Gastroesophageal sphincter (tissue), 4 donors: ENCODE data around the gene XPNPEP2. TPM values are rescaled to one million over a fixed set of nuclear protein-coding genes. Genes with fewer than 3 reads are reported as not detected.
A peak's percentile ranks its signal among the peaks of the same experiment; 100 is the strongest.
"Not testable (repeated sequence)": the region's sequence is repeated elsewhere in the genome, so short reads cannot be mapped to it uniquely, and the experiment has no call there.

Experiments
- ATAC-seq: fragments of 150-250 bp; one replicate; pipeline ENCODE4 v1.9.1; 2016; ENCODE audit warnings: mild to moderate bottlenecking, moderate library complexity
- H3K27ac ChIP-seq, 4 donors: fragments of 200-600 bp; sonication (generic) in 3 of 4; 1 replicate in 3 of 4; 2 replicates in 1 of 4; pipeline ENCODE4 v1.5.1; 2016 to 2019
- H3K27me3 ChIP-seq: fragments of 200-600 bp; sonication (generic); one replicate; pipeline ENCODE4 v1.5.1; 2019
- H3K36me3 ChIP-seq, 2 donors: fragments of 200-600 bp; sonication (generic); one replicate each; pipeline ENCODE4 v1.5.1; 2019; ENCODE audit warnings: control low read depth in 1 of 2
- H3K4me1 ChIP-seq, 3 donors: fragments of 200-600 bp; sonication (generic); 1 replicate in 2 of 3; 2 replicates in 1 of 3; pipeline ENCODE4 v1.5.1; 2016 to 2019; ENCODE audit warnings: control low read depth in 2 of 3
- H3K4me3 ChIP-seq, 2 donors: fragments of 200-600 bp; sonication (generic); one replicate each; pipeline ENCODE4 v1.5.1; 2019; ENCODE audit warnings: mild to moderate bottlenecking in 1 of 2, moderate library complexity in 1 of 2
- H3K9me3 ChIP-seq, 3 donors: fragments of 200-600 bp; sonication (generic); one replicate each; pipeline ENCODE4 v1.5.1; 2017 to 2019; ENCODE audit warnings: control low read depth in 2 of 3
- CTCF ChIP-seq, 4 experiments: fragments of 200-600 bp in 2 of 4; fragments of 450-650 bp in 2 of 4; sonication (generic) in 1 of 4; IDR thresholded peaks; one replicate each; pipeline ENCODE4 v1.5.1; 2017 to 2019; ENCODE audit warnings: antibody characterized with exemption in 4 of 4, mild to moderate bottlenecking in 2 of 4, moderate library complexity in 2 of 4
- EP300 ChIP-seq: sonication (generic); formaldehyde crosslinking; IDR thresholded peaks from one replicate; pipeline ENCODE4 v1.6.1; 2017; ENCODE audit warnings: antibody characterized with exemption, mild to moderate bottlenecking
- POLR2A ChIP-seq, 2 donors: fragments of 450-650 bp; IDR thresholded peaks; one replicate each; pipeline ENCODE4 v1.6.1; 2017; ENCODE audit warnings: antibody characterized with exemption in 2 of 2, mild to moderate bottlenecking in 2 of 2, moderate library complexity in 1 of 2
- POLR2AphosphoS5 ChIP-seq: sonication (generic); formaldehyde crosslinking; IDR thresholded peaks from one replicate; pipeline ENCODE4 v1.6.1; 2017; ENCODE audit warnings: antibody characterized with exemption
- WGBS, 2 donors: methylation state at CpG; one replicate each; pipeline ENCODE4 v1.1.5; 2018; ENCODE audit warnings: low coverage in 1 of 2; 5-methylcytosine and 5-hydroxymethylcytosine counted together
- total RNA-seq, 4 donors: library from RNA; depleted of rRNA; stranded (reverse); fragments of >200 nt; gene quantifications; one replicate each; pipeline ENCODE4 v1.1.0, GENCODE V29; 2016

The XPNPEP2 gene
- total RNA-seq, 4 donors from 2014 or later = 0.93 to 11.2 (median 6.5) TPM

GRCh38 chrX:129739578-129739977 is 799 bp downstream of the XPNPEP2 start:
- no peak for TF ChIP-seq CTCF (IDR thresholded peaks at IDR 0.05)
- no peak for TF ChIP-seq POLR2AphosphoS5
- no peak for TF ChIP-seq EP300
- no peak for TF ChIP-seq POLR2A (IDR thresholded peaks at IDR 0.05)
- Histone ChIP-seq H3K27ac (peak overlapping the region in 1 of 4 donors; percentile 51), H3K4me1 (no peaks in the 10 kb centered on the region), H3K4me3 (no peak overlapping the region), H3K36me3 (no peaks in the 10 kb centered on the region), H3K27me3 (no peaks in the 10 kb centered on the region), H3K9me3 (no peaks in the 10 kb centered on the region)
- ATAC-seq = no peak
- WGBS, 2 donors = 80 to 90% methylated on average over 3 of the region's 4 CpGs

- no peak for ATAC-seq
- WGBS, 2 donors = 76% methylated on average over 7 to 8 of the region's 21 CpGs
These were observed 3.3 kb downstream of the XPNPEP2 start for GRCh38 chrX:129741880-129742758.

GRCh38 chrX:129742759-129743152 is 4.0 kb downstream of the XPNPEP2 start:
- not testable (repeated sequence) for H3K9me3 ChIP-seq, H3K27ac ChIP-seq, ATAC-seq, H3K4me1 ChIP-seq, H3K36me3 ChIP-seq, H3K27me3 ChIP-seq, H3K4me3 ChIP-seq
- WGBS, 2 donors = 61 to 85% methylated on average over 3 to 4 of the region's 6 CpGs

More at GRCh38 chrX:129741880-129742758, 3.3 kb downstream of the XPNPEP2 start:
- Histone ChIP-seq H3K36me3 (no peaks in the 10 kb centered on the region), H3K27me3 (no peaks in the 10 kb centered on the region), H3K9me3 (no peaks in the 10 kb centered on the region), H3K4me1 (no peaks in the 10 kb centered on the region), H3K27ac (no peak overlapping the region), H3K4me3 (no peak overlapping the region)
- no peak for TF ChIP-seq POLR2A (IDR thresholded peaks at IDR 0.05)
- no peak for TF ChIP-seq CTCF (IDR thresholded peaks at IDR 0.05)
- TF ChIP-seq EP300 = no peak
- no peak for TF ChIP-seq POLR2AphosphoS5

GRCh38 chrX:129743821-129744220 is 5.0 kb downstream of the XPNPEP2 start:
- Histone ChIP-seq H3K27ac (no peak overlapping the region), H3K4me3 (no peak overlapping the region), H3K36me3 (no peaks in the 10 kb centered on the region), H3K4me1 (no peaks in the 10 kb centered on the region), H3K27me3 (no peaks in the 10 kb centered on the region), H3K9me3 (no peaks in the 10 kb centered on the region)
- ATAC-seq = no peak
- TF ChIP-seq EP300 (no peak), POLR2A (IDR thresholded peaks at IDR 0.05) (no peak), CTCF (IDR thresholded peaks at IDR 0.05) (no peak), POLR2AphosphoS5 (no peak)
- 40 to 66% methylated on average over 1 to 3 of the region's 4 CpGs for WGBS, 2 donors

GRCh38 chrX:129744861-129745321 is 6.1 kb downstream of the XPNPEP2 start:
- H3K4me3 ChIP-seq = no peak overlapping the region
- H3K27ac ChIP-seq = no peak overlapping the region
- no peaks in the 10 kb centered on the region for H3K9me3 ChIP-seq
- ATAC-seq = no peak
- H3K36me3 ChIP-seq = no peaks in the 10 kb centered on the region
- TF ChIP-seq CTCF (IDR thresholded peaks at IDR 0.05) (no peak), EP300 (no peak), POLR2A (IDR thresholded peaks at IDR 0.05) (no peak), POLR2AphosphoS5 (no peak)
- no peaks in the 10 kb centered on the region for H3K27me3 ChIP-seq
- WGBS, 2 donors = 90% methylated on average over 7 of the region's 10 CpGs; no CpG with 5 or more reads in 1 of the 2 donors
- no peaks in the 10 kb centered on the region for H3K4me1 ChIP-seq
